ENCODE measurements around the gene THSD7A.

DNA sequence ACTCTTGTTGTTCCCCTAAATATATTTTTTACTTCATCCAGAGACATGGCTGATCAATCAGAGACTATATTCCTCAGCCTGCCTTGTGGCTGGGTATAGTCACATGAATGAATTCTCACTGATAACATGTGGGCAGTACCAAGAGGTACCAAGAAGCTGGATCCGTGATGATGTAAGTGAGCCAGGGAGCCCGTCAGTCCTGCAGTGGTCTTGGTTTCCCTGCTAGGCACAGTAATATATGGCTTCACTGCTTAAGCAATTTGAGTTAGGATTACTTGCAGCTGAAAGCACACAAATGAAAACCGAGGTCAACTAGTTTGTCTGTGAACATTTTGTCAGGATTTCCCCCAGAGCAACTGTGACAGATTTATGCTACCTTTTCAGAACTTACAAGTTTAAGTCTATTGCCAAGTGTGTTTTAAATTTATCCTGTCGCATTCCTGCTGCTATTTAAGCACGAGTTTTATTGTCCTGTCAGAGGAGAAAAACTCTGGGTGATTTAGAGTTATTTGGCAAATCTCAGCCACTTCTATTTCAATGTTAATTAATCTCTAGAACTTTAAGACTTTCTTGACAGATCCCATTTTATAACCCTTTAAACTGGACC is 476.5 kb downstream of the THSD7A start:
- TF ChIP-seq, protein P1, sequence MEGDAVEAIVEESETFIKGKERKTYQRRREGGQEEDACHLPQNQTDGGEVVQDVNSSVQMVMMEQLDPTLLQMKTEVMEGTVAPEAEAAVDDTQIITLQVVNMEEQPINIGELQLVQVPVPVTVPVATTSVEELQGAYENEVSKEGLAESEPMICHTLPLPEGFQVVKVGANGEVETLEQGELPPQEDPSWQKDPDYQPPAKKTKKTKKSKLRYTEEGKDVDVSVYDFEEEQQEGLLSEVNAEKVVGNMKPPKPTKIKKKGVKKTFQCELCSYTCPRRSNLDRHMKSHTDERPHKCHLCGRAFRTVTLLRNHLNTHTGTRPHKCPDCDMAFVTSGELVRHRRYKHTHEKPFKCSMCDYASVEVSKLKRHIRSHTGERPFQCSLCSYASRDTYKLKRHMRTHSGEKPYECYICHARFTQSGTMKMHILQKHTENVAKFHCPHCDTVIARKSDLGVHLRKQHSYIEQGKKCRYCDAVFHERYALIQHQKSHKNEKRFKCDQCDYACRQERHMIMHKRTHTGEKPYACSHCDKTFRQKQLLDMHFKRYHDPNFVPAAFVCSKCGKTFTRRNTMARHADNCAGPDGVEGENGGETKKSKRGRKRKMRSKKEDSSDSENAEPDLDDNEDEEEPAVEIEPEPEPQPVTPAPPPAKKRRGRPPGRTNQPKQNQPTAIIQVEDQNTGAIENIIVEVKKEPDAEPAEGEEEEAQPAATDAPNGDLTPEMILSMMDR (IDR thresholded peaks at IDR 0.05), result no peak
- TF ChIP-seq ZFX (IDR thresholded peaks at IDR 0.05; ENCODE audit: borderline replicate concordance), result no peak

Data from 22Rv1 (cell line).